ENCODE measurements around the gene KDM6A.

DNA sequence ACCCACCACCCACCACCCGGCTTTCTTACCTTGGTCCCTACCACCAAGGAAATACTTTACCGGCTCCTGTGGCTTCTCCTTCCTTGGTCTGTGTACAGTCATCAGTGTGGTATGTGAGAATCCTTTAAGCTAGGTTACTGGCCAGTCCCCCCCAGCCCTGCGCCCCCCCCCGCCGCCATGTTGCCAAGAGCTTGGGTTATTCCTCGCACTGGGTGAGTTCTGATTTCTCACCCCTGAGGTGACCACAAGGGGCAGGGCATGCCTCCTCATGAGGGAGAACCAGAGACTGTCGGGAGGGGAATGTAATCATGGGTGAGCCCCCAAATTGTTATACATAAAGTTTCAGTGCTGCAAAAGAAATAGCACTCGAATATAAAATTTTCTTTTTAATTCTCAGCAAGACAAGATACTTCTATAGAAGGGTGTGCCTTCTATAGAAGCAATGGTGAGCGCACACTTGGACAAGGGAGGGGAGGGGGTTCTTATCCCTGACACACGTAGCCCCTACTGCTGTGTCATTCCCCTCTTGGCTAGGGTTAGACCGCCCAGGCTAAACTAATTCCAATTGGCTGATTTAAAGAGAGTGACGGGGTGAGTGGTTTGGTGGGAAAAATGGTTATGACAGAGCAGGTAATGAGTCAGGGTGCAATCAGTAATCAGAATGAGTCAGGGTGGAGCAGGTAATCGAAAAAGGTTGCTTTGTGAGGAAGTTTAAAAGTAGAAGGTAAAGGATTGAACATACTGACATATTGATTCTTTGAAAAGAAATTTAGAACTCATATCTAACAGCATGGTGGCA, 133.2 kb downstream of the KDM6A start:
- TF ChIP-seq EZH2 (IDR thresholded peaks at IDR 0.05; ENCODE audit: borderline replicate concordance, low read length): no peak
- TF ChIP-seq, protein P1, sequence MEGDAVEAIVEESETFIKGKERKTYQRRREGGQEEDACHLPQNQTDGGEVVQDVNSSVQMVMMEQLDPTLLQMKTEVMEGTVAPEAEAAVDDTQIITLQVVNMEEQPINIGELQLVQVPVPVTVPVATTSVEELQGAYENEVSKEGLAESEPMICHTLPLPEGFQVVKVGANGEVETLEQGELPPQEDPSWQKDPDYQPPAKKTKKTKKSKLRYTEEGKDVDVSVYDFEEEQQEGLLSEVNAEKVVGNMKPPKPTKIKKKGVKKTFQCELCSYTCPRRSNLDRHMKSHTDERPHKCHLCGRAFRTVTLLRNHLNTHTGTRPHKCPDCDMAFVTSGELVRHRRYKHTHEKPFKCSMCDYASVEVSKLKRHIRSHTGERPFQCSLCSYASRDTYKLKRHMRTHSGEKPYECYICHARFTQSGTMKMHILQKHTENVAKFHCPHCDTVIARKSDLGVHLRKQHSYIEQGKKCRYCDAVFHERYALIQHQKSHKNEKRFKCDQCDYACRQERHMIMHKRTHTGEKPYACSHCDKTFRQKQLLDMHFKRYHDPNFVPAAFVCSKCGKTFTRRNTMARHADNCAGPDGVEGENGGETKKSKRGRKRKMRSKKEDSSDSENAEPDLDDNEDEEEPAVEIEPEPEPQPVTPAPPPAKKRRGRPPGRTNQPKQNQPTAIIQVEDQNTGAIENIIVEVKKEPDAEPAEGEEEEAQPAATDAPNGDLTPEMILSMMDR (IDR thresholded peaks at IDR 0.05; ENCODE audit: low read length): no peak
